Activated naive CD4-positive, alpha-beta T cell treated with anti-CD3 and anti-CD28 coated beads, Interleukin-2, amount 10 ng/mL, durations not matched to agents 7 days and 5 days (primary cell): ENCODE measurements around the gene TASP1.
"Not testable (repeated sequence)": the region's sequence is repeated elsewhere in the genome, so short reads cannot be mapped to it uniquely, and the experiment has no call there.

Experiments
- CTCF ChIA-PET: fragments of 350-600 bp; sonication (Branson Sonifier 250); formaldehyde crosslinking; loops from one replicate; lab custom pipeline; 2021; ENCODE audit warnings: antibody characterized with exemption; lab: Charles Lee
- DNase-seq: peaks from one replicate; pipeline ENCODE4 v3.0.0-alpha.2; 2020
- H3K27ac Mint-ChIP-seq: one replicate; pipeline ENCODE4 v1.8.0; 2021; ENCODE audit warnings: mild to moderate bottlenecking, moderate library complexity, mixed read lengths
- H3K27me3 Mint-ChIP-seq: one replicate; pipeline ENCODE4 v1.8.0; 2021; ENCODE audit warnings: mild to moderate bottlenecking, mixed read lengths
- H3K36me3 Mint-ChIP-seq: one replicate; pipeline ENCODE4 v1.8.0; 2021; ENCODE audit warnings: mixed read lengths
- H3K4me1 Mint-ChIP-seq: one replicate; pipeline ENCODE4 v1.8.0; 2021; ENCODE audit warnings: mixed read lengths
- H3K4me3 Mint-ChIP-seq: one replicate; pipeline ENCODE4 v1.8.0; 2021; ENCODE audit warnings: mild to moderate bottlenecking, moderate library complexity, mixed read lengths
- H3K9me3 Mint-ChIP-seq: one replicate; pipeline ENCODE4 v1.8.0; 2021; ENCODE audit warnings: mixed read lengths

Gene TASP1

GRCh38 chr20:13625304-13625979 is 13.3 kb downstream of the TASP1 start:
- CTCF ChIA-PET, result no interaction called here
- Mint-ChIP-seq H3K27ac (no peak overlapping the region), H3K27me3 (no peaks in the 10 kb centered on the region), H3K4me1 (no peaks in the 10 kb centered on the region), H3K9me3 (no peaks in the 10 kb centered on the region), H3K36me3 (peaks cover 14% of the 10 kb centered on the region), H3K4me3 (no peak overlapping the region)
- no peak for DNase-seq

GRCh38 chr20:13619415-13619814 is 19.3 kb downstream of the TASP1 start:
- H3K9me3 Mint-ChIP-seq, H3K27me3 Mint-ChIP-seq, H3K4me1 Mint-ChIP-seq, DNase-seq, H3K36me3 Mint-ChIP-seq, CTCF ChIA-PET, H3K4me3 Mint-ChIP-seq, H3K27ac Mint-ChIP-seq: not testable (repeated sequence)

- CTCF ChIA-PET, result not testable (repeated sequence)
Observed at GRCh38 chr20:13618456-13618855, 20.3 kb downstream of the TASP1 start.

GRCh38 chr20:13617585-13617984 is 21.1 kb downstream of the TASP1 start:
- DNase-seq, H3K4me3 Mint-ChIP-seq, H3K27me3 Mint-ChIP-seq, H3K27ac Mint-ChIP-seq, H3K9me3 Mint-ChIP-seq, H3K4me1 Mint-ChIP-seq, CTCF ChIA-PET, H3K36me3 Mint-ChIP-seq: not testable (repeated sequence)

More at GRCh38 chr20:13618456-13618855, 20.3 kb downstream of the TASP1 start:
- not testable (repeated sequence) for DNase-seq, H3K27me3 Mint-ChIP-seq, H3K9me3 Mint-ChIP-seq, H3K36me3 Mint-ChIP-seq, H3K4me3 Mint-ChIP-seq, H3K27ac Mint-ChIP-seq, H3K4me1 Mint-ChIP-seq

- H3K27me3 Mint-ChIP-seq, DNase-seq, H3K4me3 Mint-ChIP-seq, H3K9me3 Mint-ChIP-seq, H3K27ac Mint-ChIP-seq, H3K36me3 Mint-ChIP-seq, CTCF ChIA-PET, H3K4me1 Mint-ChIP-seq: not testable (repeated sequence)
Observed at GRCh38 chr20:13616713-13617112, 22.0 kb downstream of the TASP1 start.

- Mint-ChIP-seq H3K27ac (no peak overlapping the region), H3K4me3 (no peak overlapping the region), H3K27me3 (no peaks in the 10 kb centered on the region), H3K4me1 (no peaks in the 10 kb centered on the region), H3K36me3 (peaks cover 9% of the 10 kb centered on the region), H3K9me3 (no peaks in the 10 kb centered on the region)
- no peak for DNase-seq
- CTCF ChIA-PET, result interaction anchor here (1.5 kb wide), 1 partner anchor 67 kb away, joined by 4 read pairs; no protein-coding TSS in a partner anchor
Observed at GRCh38 chr20:13613917-13614316, 24.8 kb downstream of the TASP1 start.

- no peaks in the 10 kb centered on the region for H3K27me3 Mint-ChIP-seq
- CTCF ChIA-PET, result interaction anchor here (1.1 kb wide), 1 partner anchor 65 kb away, joined by 3 read pairs; no protein-coding TSS in a partner anchor
- DNase-seq, result no peak
- peaks cover 9% of the 10 kb centered on the region for H3K36me3 Mint-ChIP-seq
- no peaks in the 10 kb centered on the region for H3K4me1 Mint-ChIP-seq
- no peak overlapping the region for H3K4me3 Mint-ChIP-seq
- H3K27ac Mint-ChIP-seq, result no peak overlapping the region
- H3K9me3 Mint-ChIP-seq, result no peaks in the 10 kb centered on the region
Observed at GRCh38 chr20:13611611-13612125, 27.1 kb downstream of the TASP1 start.

- no peaks in the 10 kb centered on the region for H3K27me3 Mint-ChIP-seq
- DNase-seq, result peak; percentile 21
- CTCF ChIA-PET, result interaction anchor here (1.1 kb wide), 1 partner anchor 61 kb away, joined by 3 read pairs; no protein-coding TSS in a partner anchor
Observed at GRCh38 chr20:13610184-13610583, 28.5 kb downstream of the TASP1 start.

GRCh38 chr20:13608066-13608465 is 30.7 kb downstream of the TASP1 start:
- Mint-ChIP-seq H3K4me1 (no peaks in the 10 kb centered on the region), H3K9me3 (no peaks in the 10 kb centered on the region), H3K27ac (no peak overlapping the region), H3K27me3 (no peaks in the 10 kb centered on the region), H3K4me3 (no peak overlapping the region), H3K36me3 (peaks cover 8% of the 10 kb centered on the region)
- DNase-seq, result no peak
- CTCF ChIA-PET, result no interaction called here

More at GRCh38 chr20:13610184-13610583, 28.5 kb downstream of the TASP1 start:
- H3K4me3 Mint-ChIP-seq, result no peak overlapping the region
- no peak overlapping the region for H3K27ac Mint-ChIP-seq
- peaks cover 10% of the 10 kb centered on the region for H3K36me3 Mint-ChIP-seq
- no peaks in the 10 kb centered on the region for H3K4me1 Mint-ChIP-seq
- no peaks in the 10 kb centered on the region for H3K9me3 Mint-ChIP-seq

GRCh38 chr20:13593423-13593822 is 45.3 kb downstream of the TASP1 start:
- H3K9me3 Mint-ChIP-seq, H3K36me3 Mint-ChIP-seq, H3K4me3 Mint-ChIP-seq, DNase-seq, H3K27ac Mint-ChIP-seq, H3K27me3 Mint-ChIP-seq, H3K4me1 Mint-ChIP-seq, CTCF ChIA-PET: not testable (repeated sequence)

GRCh38 chr20:13588049-13588448 is 50.7 kb downstream of the TASP1 start:
- H3K36me3 Mint-ChIP-seq, result peaks cover 12% of the 10 kb centered on the region

GRCh38 chr20:13587370-13587769 is 51.4 kb downstream of the TASP1 start:
- Mint-ChIP-seq H3K27ac (no peak overlapping the region), H3K4me3 (no peak overlapping the region), H3K9me3 (peaks cover 12% of the 10 kb centered on the region), H3K36me3 (peaks cover 12% of the 10 kb centered on the region), H3K4me1 (no peaks in the 10 kb centered on the region), H3K27me3 (no peaks in the 10 kb centered on the region)
- CTCF ChIA-PET, result no interaction called here
- no peak for DNase-seq

More at GRCh38 chr20:13588049-13588448, 50.7 kb downstream of the TASP1 start:
- CTCF ChIA-PET, result no interaction called here
- Mint-ChIP-seq H3K4me3 (no peak overlapping the region), H3K9me3 (peaks cover 9% of the 10 kb centered on the region), H3K27me3 (no peaks in the 10 kb centered on the region), H3K27ac (no peak overlapping the region), H3K4me1 (no peaks in the 10 kb centered on the region)
- DNase-seq, result no peak

GRCh38 chr20:13586133-13586532 is 52.6 kb downstream of the TASP1 start:
- H3K36me3 Mint-ChIP-seq, result peaks cover 12% of the 10 kb centered on the region
- no peaks in the 10 kb centered on the region for H3K27me3 Mint-ChIP-seq
- H3K4me3 Mint-ChIP-seq, result no peak overlapping the region
- H3K9me3 Mint-ChIP-seq, result peaks cover 12% of the 10 kb centered on the region
- no peak overlapping the region for H3K27ac Mint-ChIP-seq
- CTCF ChIA-PET, result interaction anchor here (0.5 kb wide), 1 partner anchor 399 kb away, joined by 3 read pairs; no protein-coding TSS in a partner anchor
- no peaks in the 10 kb centered on the region for H3K4me1 Mint-ChIP-seq
- DNase-seq, result no peak

- Mint-ChIP-seq H3K27me3 (no peaks in the 10 kb centered on the region), H3K4me3 (no peak overlapping the region), H3K36me3 (peaks cover 19% of the 10 kb centered on the region), H3K27ac (no peak overlapping the region), H3K4me1 (no peaks in the 10 kb centered on the region), H3K9me3 (peaks cover 10% of the 10 kb centered on the region)
- CTCF ChIA-PET, result no interaction called here
- DNase-seq, result no peak
Observed at GRCh38 chr20:13581451-13581850, 57.3 kb downstream of the TASP1 start.

GRCh38 chr20:13580707-13581106 is 58.0 kb downstream of the TASP1 start:
- CTCF ChIA-PET, result no interaction called here
- Mint-ChIP-seq H3K36me3 (peaks cover 16% of the 10 kb centered on the region), H3K27me3 (no peaks in the 10 kb centered on the region), H3K4me1 (no peaks in the 10 kb centered on the region), H3K9me3 (peaks cover 8% of the 10 kb centered on the region), H3K27ac (no peak overlapping the region), H3K4me3 (no peak overlapping the region)
- no peak for DNase-seq
